ENCODE data around the gene SRRM4.

DNA sequence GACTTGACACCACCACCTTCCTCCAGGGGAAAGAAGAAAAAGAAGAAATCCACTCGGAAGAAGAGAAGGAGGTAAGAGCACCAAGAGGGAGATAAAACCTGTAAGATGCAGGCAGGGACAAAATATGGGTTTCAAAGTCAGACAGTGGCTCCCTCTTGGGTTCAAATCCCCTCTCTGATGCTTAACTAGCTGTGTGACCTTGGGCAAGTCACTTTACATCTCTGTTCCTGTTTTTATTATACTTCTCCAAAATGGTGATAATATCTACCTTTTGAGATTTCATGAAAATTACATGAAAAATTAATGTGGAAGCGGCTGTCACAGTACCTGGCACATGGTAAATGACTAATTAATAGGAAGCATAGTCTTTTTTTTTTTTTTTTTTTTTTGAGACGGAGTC, 133.0 kb downstream of the SRRM4 start:
- TF ChIP-seq BHLHE40 (IDR thresholded peaks at IDR 0.05; ENCODE audit: borderline replicate concordance): no peak
- no peak for TF ChIP-seq FOXM1 (IDR thresholded peaks at IDR 0.05; ENCODE audit: borderline replicate concordance)
- no peak for TF ChIP-seq SP1 (IDR thresholded peaks at IDR 0.05)
- TF ChIP-seq FOXK2 (IDR thresholded peaks at IDR 0.05): no peak
- TF ChIP-seq, protein P1, sequence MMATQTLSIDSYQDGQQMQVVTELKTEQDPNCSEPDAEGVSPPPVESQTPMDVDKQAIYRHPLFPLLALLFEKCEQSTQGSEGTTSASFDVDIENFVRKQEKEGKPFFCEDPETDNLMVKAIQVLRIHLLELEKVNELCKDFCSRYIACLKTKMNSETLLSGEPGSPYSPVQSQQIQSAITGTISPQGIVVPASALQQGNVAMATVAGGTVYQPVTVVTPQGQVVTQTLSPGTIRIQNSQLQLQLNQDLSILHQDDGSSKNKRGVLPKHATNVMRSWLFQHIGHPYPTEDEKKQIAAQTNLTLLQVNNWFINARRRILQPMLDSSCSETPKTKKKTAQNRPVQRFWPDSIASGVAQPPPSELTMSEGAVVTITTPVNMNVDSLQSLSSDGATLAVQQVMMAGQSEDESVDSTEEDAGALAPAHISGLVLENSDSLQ (IDR thresholded peaks at IDR 0.05): no peak
- TF ChIP-seq NFRKB (IDR thresholded peaks at IDR 0.05): no peak
- TF ChIP-seq ARNT (IDR thresholded peaks at IDR 0.05): no peak
- no peak for TF ChIP-seq TARDBP (IDR thresholded peaks at IDR 0.05)
